Neural progenitor cell (in vitro differentiated cells): ENCODE data around the gene ZNF174.

Source experiments
- EZH2phosphoT487 ChIP-seq: fragments of 200-600 bp; sonication (generic); IDR thresholded peaks from 2 replicates; pipeline ENCODE4 v1.6.1; 2017; ENCODE audit warnings: antibody characterized with exemption
- TF ChIP-seq, protein P1 (sequence below): fragments of 200-600 bp; sonication (generic); IDR thresholded peaks from 2 replicates; pipeline ENCODE4 v1.5.1; 2017; ENCODE audit warnings: antibody characterized with exemption, mild to moderate bottlenecking

- TF ChIP-seq, protein P1, sequence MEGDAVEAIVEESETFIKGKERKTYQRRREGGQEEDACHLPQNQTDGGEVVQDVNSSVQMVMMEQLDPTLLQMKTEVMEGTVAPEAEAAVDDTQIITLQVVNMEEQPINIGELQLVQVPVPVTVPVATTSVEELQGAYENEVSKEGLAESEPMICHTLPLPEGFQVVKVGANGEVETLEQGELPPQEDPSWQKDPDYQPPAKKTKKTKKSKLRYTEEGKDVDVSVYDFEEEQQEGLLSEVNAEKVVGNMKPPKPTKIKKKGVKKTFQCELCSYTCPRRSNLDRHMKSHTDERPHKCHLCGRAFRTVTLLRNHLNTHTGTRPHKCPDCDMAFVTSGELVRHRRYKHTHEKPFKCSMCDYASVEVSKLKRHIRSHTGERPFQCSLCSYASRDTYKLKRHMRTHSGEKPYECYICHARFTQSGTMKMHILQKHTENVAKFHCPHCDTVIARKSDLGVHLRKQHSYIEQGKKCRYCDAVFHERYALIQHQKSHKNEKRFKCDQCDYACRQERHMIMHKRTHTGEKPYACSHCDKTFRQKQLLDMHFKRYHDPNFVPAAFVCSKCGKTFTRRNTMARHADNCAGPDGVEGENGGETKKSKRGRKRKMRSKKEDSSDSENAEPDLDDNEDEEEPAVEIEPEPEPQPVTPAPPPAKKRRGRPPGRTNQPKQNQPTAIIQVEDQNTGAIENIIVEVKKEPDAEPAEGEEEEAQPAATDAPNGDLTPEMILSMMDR: no peak
- no peak for TF ChIP-seq EZH2phosphoT487
These were observed 57.9 kb downstream of the ZNF174 start for GRCh38 chr16:3458852-3459361.
